ENCODE results near the gene DESI1.

GRCh38 chr22:41556561-41556960 is 64.3 kb downstream of the DESI1 start:
- TF ChIP-seq YY1 (IDR thresholded peaks at IDR 0.05; ENCODE audit: insufficient read depth, insufficient read length) (no peak), ZNF274 (IDR thresholded peaks at IDR 0.05; ENCODE audit: low read depth, low read length) (no peak), SUZ12 (IDR thresholded peaks at IDR 0.05; ENCODE audit: extremely low read depth, insufficient read depth, insufficient read length) (no peak)
